H9 (cell line): ENCODE results near the gene SURF2. TPM values are rescaled to one million over a fixed set of nuclear protein-coding genes. Genes with fewer than 3 reads are reported as not detected.
"Not testable (repeated sequence)": the region's sequence is repeated elsewhere in the genome, so short reads cannot be mapped to it uniquely, and the experiment has no call there.

Experiments
- DNase-seq: peaks from one replicate; pipeline ENCODE4 v3.0.0-alpha.2; 2017
- H2AFZ ChIP-seq: one replicate; pipeline ENCODE4 v1.6.1; 2013; ENCODE audit warnings: mild to moderate bottlenecking, low read length, control low read depth, moderate library complexity
- H2AK5ac ChIP-seq: 2 replicates; pipeline ENCODE4 v1.6.1; 2013; ENCODE audit warnings: low read length, control low read depth, mixed read lengths; ENCODE audit not compliant: insufficient read length
- H2BK120ac ChIP-seq: one replicate; pipeline ENCODE4 v1.6.1; 2013; ENCODE audit warnings: low read depth, mild to moderate bottlenecking, low read length, control low read depth, inconsistent platforms; ENCODE audit not compliant: poor library complexity, severe bottlenecking
- H2BK12ac ChIP-seq: 2 replicates; pipeline ENCODE4 v1.6.1; 2013; ENCODE audit warnings: low read length, control low read depth, mixed read lengths, low read depth; ENCODE audit not compliant: insufficient read length
- H2BK15ac ChIP-seq: 2 replicates; pipeline ENCODE4 v1.6.1; 2013; ENCODE audit warnings: low read depth, low read length, control low read depth
- H2BK20ac ChIP-seq: one replicate; pipeline ENCODE4 v1.6.1; 2013; ENCODE audit warnings: low read depth, mild to moderate bottlenecking, low read length, control low read depth, inconsistent platforms; ENCODE audit not compliant: poor library complexity, severe bottlenecking
- H2BK5ac ChIP-seq: 2 replicates; pipeline ENCODE4 v1.6.1; 2013; ENCODE audit warnings: low read length, control low read depth, mixed read lengths; ENCODE audit not compliant: insufficient read length
- H3K14ac ChIP-seq: 2 replicates; pipeline ENCODE4 v1.6.1; 2013; ENCODE audit warnings: low read length, control low read depth; ENCODE audit not compliant: insufficient read depth
- H3K18ac ChIP-seq: 2 replicates; pipeline ENCODE4 v1.6.1; 2013; ENCODE audit warnings: low read depth, mild to moderate bottlenecking, mixed read lengths, low read length, control low read depth; ENCODE audit not compliant: insufficient read length
- H3K23ac ChIP-seq: 2 replicates; pipeline ENCODE4 v1.6.1; 2013; ENCODE audit warnings: low read length, control low read depth, mixed read lengths, low read depth; ENCODE audit not compliant: insufficient read length
- H3K23me2 ChIP-seq: 2 replicates; pipeline ENCODE4 v1.6.1; 2013; ENCODE audit warnings: low read depth, mild to moderate bottlenecking, mixed read lengths, low read length, control low read depth; ENCODE audit not compliant: insufficient read length, poor library complexity, severe bottlenecking
- H3K27ac ChIP-seq: 2 replicates; pipeline ENCODE4 v1.5.1; 2013; ENCODE audit warnings: low read length, control low read depth, mixed read lengths, low read depth; ENCODE audit not compliant: insufficient read length
- H3K27me3 ChIP-seq: 2 replicates; pipeline ENCODE4 v1.6.1; 2013; ENCODE audit warnings: low read length, control low read depth, inconsistent platforms; ENCODE audit not compliant: insufficient read depth
- H3K4ac ChIP-seq: 2 replicates; pipeline ENCODE4 v1.6.1; 2013; ENCODE audit warnings: low read depth, mild to moderate bottlenecking, control low read depth, inconsistent platforms, low read length, moderate library complexity
- H3K4me1 ChIP-seq: 2 replicates; pipeline ENCODE4 v1.6.1; 2013; ENCODE audit warnings: low read length, control low read depth, inconsistent platforms; ENCODE audit not compliant: insufficient read depth
- H3K4me2 ChIP-seq: 2 replicates; pipeline ENCODE4 v1.6.1; 2013; ENCODE audit warnings: low read length, control low read depth, mixed read lengths; ENCODE audit not compliant: insufficient read length, insufficient read depth
- H3K56ac ChIP-seq: 2 replicates; pipeline ENCODE4 v1.6.1; 2013; ENCODE audit warnings: low read depth, mild to moderate bottlenecking, mixed read lengths, low read length, control low read depth; ENCODE audit not compliant: insufficient read length
- H3K79me1 ChIP-seq: 2 replicates; pipeline ENCODE4 v1.6.1; 2013; ENCODE audit warnings: low read depth, mild to moderate bottlenecking, moderate library complexity, low read length, control low read depth, inconsistent platforms; ENCODE audit not compliant: insufficient read depth, poor library complexity, severe bottlenecking
- H3K79me2 ChIP-seq: 2 replicates; pipeline ENCODE4 v1.6.1; 2013; ENCODE audit warnings: low read length, control low read depth, inconsistent platforms; ENCODE audit not compliant: insufficient read depth
- H3K9ac ChIP-seq: 2 replicates; pipeline ENCODE4 v1.6.1; 2013; ENCODE audit warnings: low read length, control low read depth, mixed read lengths; ENCODE audit not compliant: insufficient read length; ENCODE audit errors: extremely low read depth
- H3K9me3 ChIP-seq: one replicate; pipeline ENCODE4 v1.6.1; 2013; ENCODE audit warnings: low read depth, low read length, inconsistent platforms; ENCODE audit not compliant: control insufficient read depth
- H3T11ph ChIP-seq: one replicate; pipeline ENCODE4 v1.6.1; 2013; ENCODE audit warnings: mild to moderate bottlenecking, low read length, control low read depth, inconsistent platforms
- H4K20me1 ChIP-seq: one replicate; pipeline ENCODE4 v1.6.1; 2013; ENCODE audit not compliant: control insufficient read depth, insufficient read length, insufficient read depth
- H4K5ac ChIP-seq: 2 replicates; pipeline ENCODE4 v1.6.1; 2013; ENCODE audit warnings: low read depth, mild to moderate bottlenecking, mixed read lengths, low read length, control low read depth; ENCODE audit not compliant: insufficient read length
- H4K8ac ChIP-seq: replicated peaks from 2 replicates; pipeline ENCODE4 v1.6.1; 2013; ENCODE audit warnings: low read length, control low read depth, mixed read lengths, low read depth; ENCODE audit not compliant: insufficient read length
- H4K91ac ChIP-seq: 2 replicates; pipeline ENCODE4 v1.6.1; 2013; ENCODE audit warnings: low read depth, mild to moderate bottlenecking, moderate library complexity, mixed read lengths, low read length, control low read depth; ENCODE audit not compliant: insufficient read length
- H3K27ac Mint-ChIP-seq, 3 experiments: 2 replicates in 2 of 3; 3 replicates in 1 of 3; pipeline ENCODE4 v1.8.0; 2020 to 2021; ENCODE audit warnings: mixed read lengths in 3 of 3, mild to moderate bottlenecking in 1 of 3, moderate library complexity in 1 of 3
- H3K27me3 Mint-ChIP-seq: 2 replicates; pipeline ENCODE4 v1.8.0; 2021; ENCODE audit warnings: low read depth, mild to moderate bottlenecking, moderate library complexity, mixed read lengths
- H3K36me3 Mint-ChIP-seq, 3 experiments: 2 replicates in 2 of 3; 3 replicates in 1 of 3; pipeline ENCODE4 v1.8.0; 2020 to 2021; ENCODE audit warnings: low read depth in 3 of 3, mixed read lengths in 3 of 3; ENCODE audit not compliant: insufficient read depth in 1 of 3
- H3K4me1 Mint-ChIP-seq, 2 experiments: 2 replicates each; pipeline ENCODE4 v1.8.0; 2020; ENCODE audit warnings: mixed read lengths in 2 of 2
- H3K4me3 Mint-ChIP-seq, 2 experiments: 2 replicates in 1 of 2; 3 replicates in 1 of 2; pipeline ENCODE4 v1.8.0; 2020 to 2021; ENCODE audit warnings: mild to moderate bottlenecking in 2 of 2, mixed read lengths in 2 of 2, moderate library complexity in 1 of 2
- H3K9me3 Mint-ChIP-seq, 2 experiments: 2 replicates in 1 of 2; 3 replicates in 1 of 2; pipeline ENCODE4 v1.8.0; 2020; ENCODE audit warnings: mild to moderate bottlenecking in 2 of 2, mixed read lengths in 2 of 2, moderate library complexity in 1 of 2
- CTCF ChIP-seq: fragments of 200-600 bp; sonication (generic); conservative IDR thresholded peaks from 3 replicates; pipeline ENCODE4 v1.8.0; 2021; ENCODE audit warnings: antibody characterized with exemption, mild to moderate bottlenecking
- WGBS: extraction: QIAGEN DNeasy Blood & Tissue Kit; methylation state at CpG from one replicate; pipeline ENCODE4 v1.1.7; 2013; ENCODE audit warnings: missing lambda C conversion rate, low lambda C conversion rate, mixed read lengths; ENCODE audit not compliant: insufficient read length; ENCODE audit errors: extremely low coverage; 5-methylcytosine and 5-hydroxymethylcytosine counted together
- total RNA-seq: library from RNA; stranded (reverse); gene quantifications from 2 replicates; pipeline ENCODE4 v1.2.1, GENCODE V29; 2021

SURF2 gene
- total RNA-seq, 1 experiment from 2014 or later = 44.4 TPM

- H2BK12ac ChIP-seq = no peak overlapping the region
- H2BK120ac ChIP-seq = no peak overlapping the region
- peaks cover 3% of the 10 kb centered on the region; the same call in 1 of the 2 replicates for H3K79me2 ChIP-seq
- Mint-ChIP-seq H3K4me1 (peaks cover 15 to 22% of the 10 kb centered on the region in 2 experiments), H3K27ac (peak overlapping the region in 1 of 3 experiments; percentile 85; a peak in 1 of 7 replicates), H3K4me3 (peak overlapping the region; percentile 98), H3K27me3 (no peaks in the 10 kb centered on the region; the same call in none of the 2 replicates), H3K36me3 (peaks cover 34 to 73% (median 56%) of the 10 kb centered on the region in 3 experiments), H3K9me3 (peaks cover under 1 to 3% of the 10 kb centered on the region in 2 experiments; a peak in 3 of 5 replicates)
- H2AFZ ChIP-seq = no peak overlapping the region
- no peak overlapping the region for H3K56ac ChIP-seq
- no peak overlapping the region for H2BK15ac ChIP-seq
- no peak overlapping the region for H3K23ac ChIP-seq
- no peak overlapping the region for H2AK5ac ChIP-seq
- no peaks in the 10 kb centered on the region for H3K79me1 ChIP-seq
- no peak overlapping the region for H2BK20ac ChIP-seq
- no peak overlapping the region for H3K27ac ChIP-seq
- H2BK5ac ChIP-seq = no peak overlapping the region
- no peak overlapping the region for H4K91ac ChIP-seq
- no peaks in the 10 kb centered on the region for H3K27me3 ChIP-seq
- no peak overlapping the region for H3K4me2 ChIP-seq
- no CpG with 5 or more reads among the region's 6 CpGs for WGBS
- peaks cover 3% of the 10 kb centered on the region for H3K23me2 ChIP-seq
- no peaks in the 10 kb centered on the region for H3K9me3 ChIP-seq
- H3K14ac ChIP-seq = no peak overlapping the region
- no peak overlapping the region for H3T11ph ChIP-seq
- no peak overlapping the region for H4K5ac ChIP-seq
- no peak overlapping the region for H4K8ac ChIP-seq
- TF ChIP-seq CTCF = no peak
- H4K20me1 ChIP-seq = no peaks in the 10 kb centered on the region
- DNase-seq = peak; percentile 91
- no peaks in the 10 kb centered on the region for H3K4me1 ChIP-seq
- H3K18ac ChIP-seq = no peak overlapping the region
- H3K9ac ChIP-seq = no peak overlapping the region
- no peak overlapping the region for H3K4ac ChIP-seq
These were observed 22.2 kb upstream of the SURF2 start for GRCh38 chr9:133334161-133334560.

GRCh38 chr9:133334888-133335287, 21.5 kb upstream of the SURF2 start:
- WGBS = no CpG with 5 or more reads among the region's 11 CpGs
- H3K56ac ChIP-seq, H3K27me3 ChIP-seq, H4K91ac ChIP-seq, H2AK5ac ChIP-seq, H3K4me1 ChIP-seq, H2BK5ac ChIP-seq, H4K8ac ChIP-seq, H2BK12ac ChIP-seq, H2BK120ac ChIP-seq, H3K23ac ChIP-seq, H3K79me2 ChIP-seq, H4K20me1 ChIP-seq, H3K27me3 Mint-ChIP-seq, H3K14ac ChIP-seq, H3K18ac ChIP-seq, H2AFZ ChIP-seq, H2BK15ac ChIP-seq, H3K9me3 Mint-ChIP-seq, H3K23me2 ChIP-seq, H4K5ac ChIP-seq, DNase-seq, H3K9me3 ChIP-seq, H3K4ac ChIP-seq, H3T11ph ChIP-seq, H2BK20ac ChIP-seq, H3K79me1 ChIP-seq, H3K27ac ChIP-seq: not testable (repeated sequence)
- H3K4me2 ChIP-seq = peak overlapping the region; percentile 75
- peak overlapping the region in 1 of 3 experiments; percentile 72; a peak in 1 of 7 replicates for H3K27ac Mint-ChIP-seq
- H3K36me3 Mint-ChIP-seq = peaks cover 40 to 79% (median 63%) of the 10 kb centered on the region in 3 experiments
- peak overlapping the region; percentile 43 for H3K9ac ChIP-seq
- H3K4me3 Mint-ChIP-seq = peak overlapping the region; percentile 98
- peaks cover 15 to 22% of the 10 kb centered on the region in 2 experiments for H3K4me1 Mint-ChIP-seq
